GM12864 (cell line): ENCODE data around the gene NELFB.

Experiments used
- DNase-seq: peaks from one replicate; pipeline ENCODE4 v3.0.0-alpha.2; 2011; ENCODE audit warnings: low read depth
- H3K4me3 ChIP-seq: 2 replicates; pipeline ENCODE4 v1.5.1; 2011; ENCODE audit warnings: mild to moderate bottlenecking, low read depth, low read length, control low read depth
- CTCF ChIP-seq: IDR thresholded peaks from 2 replicates; pipeline ENCODE4 v1.5.1; 2011; ENCODE audit warnings: low read depth, mild to moderate bottlenecking, moderate library complexity, low read length, control low read depth, inconsistent platforms; ENCODE audit errors: missing control alignments

NELFB gene

GRCh38 chr9:137220317-137221094 is 34.6 kb upstream of the NELFB start:
- no peak for DNase-seq
- TF ChIP-seq CTCF = no peak
- no peak overlapping the region for H3K4me3 ChIP-seq

- no peak for DNase-seq
- H3K4me3 ChIP-seq = no peak overlapping the region
- no peak for TF ChIP-seq CTCF
Observed at GRCh38 chr9:137221095-137221505, 34.0 kb upstream of the NELFB start.

- H3K4me3 ChIP-seq = peak overlapping the region; percentile 61
- TF ChIP-seq CTCF = no peak
- no peak for DNase-seq
Observed at GRCh38 chr9:137221506-137222111, 33.5 kb upstream of the NELFB start.

- H3K4me3 ChIP-seq = peak within 1 kb of the TSS; percentile 61
- DNase-seq = no peak
- no peak for TF ChIP-seq CTCF
Observed at GRCh38 chr9:137222190-137223077, 32.7 kb upstream of the NELFB start, which contains the start of gene RNF208. RNF208 (minus strand) TSS chr9:137222240; CDS start chr9:137221212, 1,028 bp downstream.

GRCh38 chr9:137223078-137223970 is 31.8 kb upstream of the NELFB start:
- no peak for TF ChIP-seq CTCF
- peak overlapping the region; percentile 88 for H3K4me3 ChIP-seq
- peak; percentile 97 for DNase-seq

- peak within 1 kb of the TSS; percentile 88 for H3K4me3 ChIP-seq
- DNase-seq = no peak
- no peak for TF ChIP-seq CTCF
Observed at GRCh38 chr9:137224830-137225694, 30.1 kb upstream of the NELFB start, which contains the start of gene CYSRT1. CYSRT1 (plus strand) TSS chr9:137225174; CDS start chr9:137225622, 448 bp downstream.
